Measurements from ENCODE around the gene DPYSL3. TPM values are rescaled to one million over a fixed set of nuclear protein-coding genes. Genes with fewer than 3 reads are reported as not detected.

The DPYSL3 gene
- total RNA-seq, 1 experiment from 2014 or later: 17.2 TPM

DNA sequence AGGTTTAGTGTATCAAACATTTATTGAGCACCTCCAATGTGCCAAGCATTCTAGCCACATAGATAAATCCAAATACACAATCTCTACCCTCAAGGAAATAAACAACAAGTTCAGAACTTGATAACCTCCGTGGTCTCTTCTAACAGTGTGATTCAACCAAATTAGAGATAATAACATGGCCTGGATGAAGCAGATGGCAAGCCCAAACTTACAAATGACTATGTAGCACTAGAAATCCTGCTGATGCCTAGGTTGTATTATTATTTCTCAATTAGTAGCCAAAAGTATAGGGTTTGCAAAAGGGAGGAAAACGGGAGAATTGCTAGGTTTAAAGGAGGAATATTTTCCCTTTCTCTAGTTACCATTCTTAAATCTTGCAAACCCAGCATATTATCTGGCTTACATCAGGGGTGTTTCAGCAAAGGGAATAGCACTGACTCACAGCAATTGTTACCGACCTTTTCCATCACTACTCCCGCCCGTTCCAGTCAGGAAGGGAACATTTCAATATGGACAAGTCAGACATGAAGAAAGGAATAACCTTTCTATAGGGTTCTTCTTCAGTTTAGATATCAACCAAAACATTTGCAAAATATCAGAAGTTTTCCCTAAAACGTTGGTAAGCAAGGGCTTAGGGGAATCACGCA is 2.3 kb downstream of the DPYSL3 start:
- H3K9ac ChIP-seq (ENCODE audit: low read length): no peak overlapping the region

More for the DNA sequence above, 2.3 kb downstream of the DPYSL3 start:
- no peaks in the 10 kb centered on the region for H4K20me1 ChIP-seq (ENCODE audit: insufficient read depth)
- no peak overlapping the region for H3K4me2 ChIP-seq (ENCODE audit: low read length)
- no peak overlapping the region for H2AFZ ChIP-seq (ENCODE audit: low read depth, low read length, poor library complexity, severe bottlenecking)
- CTCF ChIA-PET: interaction anchor here (1.5 kb wide), 1 partner anchor 71 kb away, joined by 3 read pairs; no protein-coding TSS in a partner anchor
- H3K27me3 ChIP-seq (ENCODE audit: insufficient read depth, low read length): no peaks in the 10 kb centered on the region
- RAD21 ChIA-PET (ENCODE audit: low non-redundant PET in 1 of 2, low total read pairs in 2 of 2, uncharacterized antibody in 2 of 2, unreplicated experiment in 2 of 2): no interaction called here
- TF ChIP-seq, protein P1, sequence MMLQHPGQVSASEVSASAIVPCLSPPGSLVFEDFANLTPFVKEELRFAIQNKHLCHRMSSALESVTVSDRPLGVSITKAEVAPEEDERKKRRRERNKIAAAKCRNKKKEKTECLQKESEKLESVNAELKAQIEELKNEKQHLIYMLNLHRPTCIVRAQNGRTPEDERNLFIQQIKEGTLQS (IDR thresholded peaks at IDR 0.05): no peak
- TF ChIP-seq, protein P2, sequence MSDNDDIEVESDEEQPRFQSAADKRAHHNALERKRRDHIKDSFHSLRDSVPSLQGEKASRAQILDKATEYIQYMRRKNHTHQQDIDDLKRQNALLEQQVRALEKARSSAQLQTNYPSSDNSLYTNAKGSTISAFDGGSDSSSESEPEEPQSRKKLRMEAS (IDR thresholded peaks at IDR 0.05): no peak
- TF ChIP-seq ELF1 (IDR thresholded peaks at IDR 0.05; ENCODE audit: borderline replicate concordance, low read depth) (no peak), CEBPB (IDR thresholded peaks at IDR 0.05; ENCODE audit: low read depth) (no peak), ZFX (IDR thresholded peaks at IDR 0.05) (no peak), POLR2AphosphoS5 (IDR thresholded peaks at IDR 0.05; ENCODE audit: low read depth, low read length) (no peak), EGR1 (IDR thresholded peaks at IDR 0.05; ENCODE audit: low read depth) (no peak), SP1 (IDR thresholded peaks at IDR 0.05; ENCODE audit: low read depth) (no peak), JUND (IDR thresholded peaks at IDR 0.05) (no peak), SRF (IDR thresholded peaks at IDR 0.05; ENCODE audit: low read depth) (no peak), EZH2 (IDR thresholded peaks at IDR 0.05) (no peak), YY1 (IDR thresholded peaks at IDR 0.05; ENCODE audit: extremely low read depth, insufficient replicate concordance, low read depth, low read length) (no peak), POLR2A (IDR thresholded peaks at IDR 0.05; ENCODE audit: borderline replicate concordance, extremely low read depth, insufficient read depth, insufficient read length) (no peak), TCF7L2 (IDR thresholded peaks at IDR 0.05; ENCODE audit: borderline replicate concordance, extremely low read depth, insufficient read depth, insufficient read length) (no peak), RAD21 (IDR thresholded peaks at IDR 0.05; ENCODE audit: low read depth) (no peak)
- TF ChIP-seq, protein P3, sequence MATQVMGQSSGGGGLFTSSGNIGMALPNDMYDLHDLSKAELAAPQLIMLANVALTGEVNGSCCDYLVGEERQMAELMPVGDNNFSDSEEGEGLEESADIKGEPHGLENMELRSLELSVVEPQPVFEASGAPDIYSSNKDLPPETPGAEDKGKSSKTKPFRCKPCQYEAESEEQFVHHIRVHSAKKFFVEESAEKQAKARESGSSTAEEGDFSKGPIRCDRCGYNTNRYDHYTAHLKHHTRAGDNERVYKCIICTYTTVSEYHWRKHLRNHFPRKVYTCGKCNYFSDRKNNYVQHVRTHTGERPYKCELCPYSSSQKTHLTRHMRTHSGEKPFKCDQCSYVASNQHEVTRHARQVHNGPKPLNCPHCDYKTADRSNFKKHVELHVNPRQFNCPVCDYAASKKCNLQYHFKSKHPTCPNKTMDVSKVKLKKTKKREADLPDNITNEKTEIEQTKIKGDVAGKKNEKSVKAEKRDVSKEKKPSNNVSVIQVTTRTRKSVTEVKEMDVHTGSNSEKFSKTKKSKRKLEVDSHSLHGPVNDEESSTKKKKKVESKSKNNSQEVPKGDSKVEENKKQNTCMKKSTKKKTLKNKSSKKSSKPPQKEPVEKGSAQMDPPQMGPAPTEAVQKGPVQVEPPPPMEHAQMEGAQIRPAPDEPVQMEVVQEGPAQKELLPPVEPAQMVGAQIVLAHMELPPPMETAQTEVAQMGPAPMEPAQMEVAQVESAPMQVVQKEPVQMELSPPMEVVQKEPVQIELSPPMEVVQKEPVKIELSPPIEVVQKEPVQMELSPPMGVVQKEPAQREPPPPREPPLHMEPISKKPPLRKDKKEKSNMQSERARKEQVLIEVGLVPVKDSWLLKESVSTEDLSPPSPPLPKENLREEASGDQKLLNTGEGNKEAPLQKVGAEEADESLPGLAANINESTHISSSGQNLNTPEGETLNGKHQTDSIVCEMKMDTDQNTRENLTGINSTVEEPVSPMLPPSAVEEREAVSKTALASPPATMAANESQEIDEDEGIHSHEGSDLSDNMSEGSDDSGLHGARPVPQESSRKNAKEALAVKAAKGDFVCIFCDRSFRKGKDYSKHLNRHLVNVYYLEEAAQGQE (IDR thresholded peaks at IDR 0.05; ENCODE audit: low read depth): no peak
- TF ChIP-seq, protein P4, sequence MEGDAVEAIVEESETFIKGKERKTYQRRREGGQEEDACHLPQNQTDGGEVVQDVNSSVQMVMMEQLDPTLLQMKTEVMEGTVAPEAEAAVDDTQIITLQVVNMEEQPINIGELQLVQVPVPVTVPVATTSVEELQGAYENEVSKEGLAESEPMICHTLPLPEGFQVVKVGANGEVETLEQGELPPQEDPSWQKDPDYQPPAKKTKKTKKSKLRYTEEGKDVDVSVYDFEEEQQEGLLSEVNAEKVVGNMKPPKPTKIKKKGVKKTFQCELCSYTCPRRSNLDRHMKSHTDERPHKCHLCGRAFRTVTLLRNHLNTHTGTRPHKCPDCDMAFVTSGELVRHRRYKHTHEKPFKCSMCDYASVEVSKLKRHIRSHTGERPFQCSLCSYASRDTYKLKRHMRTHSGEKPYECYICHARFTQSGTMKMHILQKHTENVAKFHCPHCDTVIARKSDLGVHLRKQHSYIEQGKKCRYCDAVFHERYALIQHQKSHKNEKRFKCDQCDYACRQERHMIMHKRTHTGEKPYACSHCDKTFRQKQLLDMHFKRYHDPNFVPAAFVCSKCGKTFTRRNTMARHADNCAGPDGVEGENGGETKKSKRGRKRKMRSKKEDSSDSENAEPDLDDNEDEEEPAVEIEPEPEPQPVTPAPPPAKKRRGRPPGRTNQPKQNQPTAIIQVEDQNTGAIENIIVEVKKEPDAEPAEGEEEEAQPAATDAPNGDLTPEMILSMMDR (IDR thresholded peaks at IDR 0.05 in 2 of 3, conservative IDR thresholded peaks at IDR 0.05 in 1 of 3; ENCODE audit: borderline replicate concordance in 1 of 3, insufficient read depth in 1 of 3, low read depth in 2 of 3, low read length in 2 of 3): no peak
- POLR2A ChIA-PET: no interaction called here
- H3K9me2 ChIP-seq (ENCODE audit: insufficient read depth): no peaks in the 10 kb centered on the region
- intact Hi-C loops (cut with micrococcal nuclease): no loop called here
- ATAC-seq (no peak), DNase-seq (ENCODE audit: low read depth, low spot score) (no peak)
- H3K36me3 ChIP-seq (ENCODE audit: control insufficient read depth in 1 of 2, insufficient read depth in 2 of 2, low read length in 2 of 2): no peaks in the 10 kb centered on the region
- no TSS peak for BruUV-seq (replicated peaks)
- H3K27ac ChIP-seq (ENCODE audit: low read depth, low read length): no peak overlapping the region
- no peaks in the 10 kb centered on the region for H3K79me2 ChIP-seq (ENCODE audit: insufficient read depth, low read length)
- H3K4me3 ChIP-seq (replicated peaks in 1 of 2; ENCODE audit: low read depth in 1 of 2, low read length in 2 of 2): no peak overlapping the region
- peaks cover 0 to 13% of the 10 kb centered on the region in 2 experiments; a peak in 2 of 4 replicates for H3K4me1 ChIP-seq (ENCODE audit: control insufficient read depth in 1 of 2, insufficient read depth in 2 of 2, low read length in 2 of 2)
- no peaks in the 10 kb centered on the region for H3K9me3 ChIP-seq (ENCODE audit: control insufficient read depth in 1 of 2, insufficient read depth in 1 of 2, low read depth in 1 of 2, low read length in 2 of 2)
